Right lobe of liver (tissue), 6 donors: ENCODE measurements around the gene ALK. TPM values are rescaled to one million over a fixed set of nuclear protein-coding genes. Genes with fewer than 3 reads are reported as not detected.

Source experiments
- ATAC-seq, 4 donors: fragments of 200-7000 bp; cut with Tn5 transposase; one replicate each; pipeline ENCODE4 v1.9.1; 2020; ENCODE audit warnings: mild to moderate bottlenecking in 4 of 4, moderate library complexity in 4 of 4
- DNase-seq, 3 donors: peaks; one replicate each; pipeline ENCODE4 v3.0.0-alpha.2; 2020
- H3K27ac ChIP-seq, 3 donors: fragments of 200-600 bp; one replicate each; pipeline ENCODE4 v1.8.0; 2022
- H3K27me3 ChIP-seq, 2 donors: fragments of 200-600 bp; one replicate each; pipeline ENCODE4 v1.8.0; 2022
- H3K36me3 ChIP-seq, 4 donors: fragments of 200-600 bp; sonication (generic) in 1 of 4; one replicate each; pipeline versions ENCODE4 v1.5.1 to v1.8.0; 2017 to 2022; ENCODE audit warnings: control low read depth in 1 of 4
- H3K4me1 ChIP-seq, 4 donors: fragments of 200-600 bp; sonication (generic) in 1 of 4; one replicate each; pipeline versions ENCODE4 v1.5.1 to v1.8.0; 2017 to 2022; ENCODE audit warnings: control low read depth in 1 of 4
- H3K4me3 ChIP-seq, 3 donors: fragments of 200-600 bp; one replicate each; pipeline ENCODE4 v1.8.0; 2022
- H3K9me3 ChIP-seq, 4 donors: fragments of 200-600 bp; sonication (generic) in 1 of 4; one replicate each; pipeline versions ENCODE4 v1.5.1 to v1.8.0; 2017 to 2022; ENCODE audit warnings: control low read depth in 1 of 4
- CTCF ChIP-seq, 4 donors: fragments of 200-600 bp in 3 of 4; fragments of 450-650 bp in 1 of 4; IDR thresholded peaks; one replicate each; pipeline versions ENCODE4 v1.5.1 to v1.8.0; 2016 to 2022; ENCODE audit warnings: antibody characterized with exemption in 4 of 4, mild to moderate bottlenecking in 2 of 4
- POLR2A ChIP-seq: fragments of 450-650 bp; IDR thresholded peaks from one replicate; pipeline ENCODE4 v1.6.1; 2017; ENCODE audit warnings: antibody characterized with exemption, mild to moderate bottlenecking
- WGBS: methylation state at CpG from one replicate; pipeline ENCODE4 v1.1.6; 2018; ENCODE audit warnings: low coverage, low lambda C conversion rate; ENCODE audit not compliant: insufficient coverage; ENCODE audit errors: missing lambda C conversion rate; 5-methylcytosine and 5-hydroxymethylcytosine counted together
- intact Hi-C, 2 donors: fragments of 100-400 bp; cut with DNase I; formaldehyde crosslinking; loops; one replicate each; pipeline versions ENCODE4 v1.11.2 to v1.14.1; 2022
- total RNA-seq, 6 experiments: library from RNA; depleted of rRNA in 2 of 6; stranded (reverse); fragments of >200 nt in 2 of 6; fragmentation: NEBNext Ultra II Directional in 3 of 6; extraction: Animal tissue kit (Norgen Biotek cat#: 25700) in 3 of 6; gene quantifications; one replicate each; pipeline versions ENCODE4 v1.1.0 to v1.2.4, GENCODE V29; 2016 to 2023
- donor health status: DM: no; HTN: yes; CAD: no.
- donor health status: DM: no; HTN: no; CAD: no.
- donor health status: DM: no; HTN: no; CAD: no.
- donor health status: DM: no; HTN: yes; CAD: no.
- donor health status: DM: no; HTN: yes; CAD: no.

ALK gene
- total RNA-seq, 6 experiments from 2014 or later, result 0.04 to 0.06 TPM; not detected in 4

DNA sequence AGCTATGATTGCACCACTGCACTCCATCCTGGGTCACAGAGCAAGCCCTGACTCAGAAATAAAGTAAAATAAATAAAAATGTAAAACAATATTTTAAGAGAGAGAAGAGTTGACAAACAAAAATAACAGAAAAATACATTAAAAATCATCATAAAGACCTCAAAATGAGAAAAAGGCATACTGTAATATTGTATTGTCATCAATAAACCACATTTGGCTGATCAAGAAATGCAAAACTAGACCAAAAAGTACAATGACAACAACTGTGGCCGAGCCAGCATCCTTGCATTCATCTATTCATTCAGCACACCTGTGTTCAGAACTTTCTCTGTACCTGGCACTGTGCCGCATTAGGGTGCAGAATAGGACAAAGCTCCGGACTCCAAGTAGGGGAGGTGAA, 121.8 kb downstream of the ALK start:
- WGBS, result 58% methylated on average over 3 of the region's 3 CpGs
- H3K4me1 ChIP-seq, result no peaks in the 10 kb centered on the region
- intact Hi-C loops, result no loop called here
- TF ChIP-seq CTCF (IDR thresholded peaks at IDR 0.05) (no peak), POLR2A (no peak)
- no peak overlapping the region for H3K27ac ChIP-seq
- no peaks in the 10 kb centered on the region for H3K27me3 ChIP-seq
- ATAC-seq (no peak), DNase-seq (no peak)
- H3K36me3 ChIP-seq, result no peaks in the 10 kb centered on the region
- H3K4me3 ChIP-seq, result no peak overlapping the region
- H3K9me3 ChIP-seq, result no peaks in the 10 kb centered on the region

DNA sequence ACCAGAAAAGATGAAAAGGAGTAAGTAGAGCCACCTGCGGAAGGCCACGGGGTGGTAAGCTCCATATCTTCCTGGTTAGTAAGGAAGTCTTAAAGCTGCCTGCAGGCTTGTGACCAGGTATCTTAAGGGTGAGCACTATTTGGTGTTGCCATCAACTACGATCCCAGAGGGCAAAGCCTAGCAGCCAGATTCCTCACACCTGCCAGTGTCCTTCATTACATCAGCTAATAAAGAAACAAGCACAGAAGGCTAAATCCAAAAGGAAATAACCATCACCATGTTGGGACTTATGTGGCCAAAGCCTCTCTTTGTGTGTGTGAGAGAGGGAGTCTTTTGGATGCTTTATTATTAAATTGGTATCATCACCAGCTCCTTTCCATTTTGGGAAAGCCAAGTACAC, 123.5 kb downstream of the ALK start:
- intact Hi-C loops, result no loop called here
- no peaks in the 10 kb centered on the region for H3K27me3 ChIP-seq
- H3K4me1 ChIP-seq, result no peaks in the 10 kb centered on the region
- no peaks in the 10 kb centered on the region for H3K36me3 ChIP-seq
- no peak overlapping the region for H3K4me3 ChIP-seq
- DNase-seq (no peak), ATAC-seq (no peak)
- TF ChIP-seq CTCF (IDR thresholded peaks at IDR 0.05), result no peak
- TF ChIP-seq POLR2A, result no peak
- H3K27ac ChIP-seq, result no peak overlapping the region
- no peaks in the 10 kb centered on the region for H3K9me3 ChIP-seq
- WGBS, result 70% methylated on average over 3 of the region's 3 CpGs

GRCh38 chr2:29796446-29796845, 124.9 kb downstream of the ALK start:
- Histone ChIP-seq H3K9me3 (no peaks in the 10 kb centered on the region), H3K4me1 (no peaks in the 10 kb centered on the region), H3K27me3 (no peaks in the 10 kb centered on the region), H3K4me3 (no peak overlapping the region), H3K27ac (no peak overlapping the region), H3K36me3 (no peaks in the 10 kb centered on the region)
- no peak for TF ChIP-seq POLR2A
- TF ChIP-seq CTCF (IDR thresholded peaks at IDR 0.05), result no peak
- intact Hi-C loops, result no loop called here
- WGBS, result 38% methylated on average over 4 of the region's 4 CpGs
- ATAC-seq, result no peak
- no peak for DNase-seq

DNA sequence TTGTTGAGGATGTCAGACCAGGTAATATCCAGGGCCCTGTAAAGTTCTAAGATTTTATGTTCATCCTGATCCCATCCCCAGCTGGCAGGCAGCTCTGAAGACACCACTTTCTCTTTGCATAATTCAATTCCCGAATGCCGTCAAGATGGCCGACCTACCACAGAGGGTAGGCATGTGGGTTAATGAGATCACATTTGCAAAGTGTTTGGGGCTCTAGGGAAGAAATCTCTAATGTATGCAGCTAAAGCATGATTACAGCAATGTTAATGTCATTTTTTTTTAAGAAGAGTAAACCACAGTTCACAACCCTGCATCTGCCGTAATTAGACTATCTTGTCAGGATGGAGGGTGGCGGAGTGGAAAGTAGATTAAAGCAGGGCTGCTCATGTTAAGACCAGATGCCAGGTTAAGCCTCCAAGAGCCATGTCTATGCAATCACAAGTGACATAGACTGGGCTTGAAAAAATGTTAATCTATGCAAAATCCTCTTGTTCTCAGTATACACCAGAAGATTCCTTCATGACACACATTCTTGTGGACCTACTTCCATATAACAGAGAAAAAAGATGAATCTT, 131.4 kb downstream of the ALK start:
- H3K27me3 ChIP-seq, result no peaks in the 10 kb centered on the region
- no peaks in the 10 kb centered on the region for H3K9me3 ChIP-seq
- ATAC-seq (no peak), DNase-seq (no peak)
- intact Hi-C loops, result no loop called here
- H3K36me3 ChIP-seq, result no peaks in the 10 kb centered on the region
- no peak for TF ChIP-seq CTCF (IDR thresholded peaks at IDR 0.05)
- no peak for TF ChIP-seq POLR2A
- no peaks in the 10 kb centered on the region for H3K4me1 ChIP-seq
- no peak overlapping the region for H3K27ac ChIP-seq
- 59% methylated on average over 3 of the region's 5 CpGs for WGBS
- no peak overlapping the region for H3K4me3 ChIP-seq
